ENCODE data around the gene UPP1.
A peak's percentile ranks its signal among the peaks of the same experiment; 100 is the strongest.
"Not testable (repeated sequence)": the region's sequence is repeated elsewhere in the genome, so short reads cannot be mapped to it uniquely, and the experiment has no call there.

The UPP1 gene

DNA sequence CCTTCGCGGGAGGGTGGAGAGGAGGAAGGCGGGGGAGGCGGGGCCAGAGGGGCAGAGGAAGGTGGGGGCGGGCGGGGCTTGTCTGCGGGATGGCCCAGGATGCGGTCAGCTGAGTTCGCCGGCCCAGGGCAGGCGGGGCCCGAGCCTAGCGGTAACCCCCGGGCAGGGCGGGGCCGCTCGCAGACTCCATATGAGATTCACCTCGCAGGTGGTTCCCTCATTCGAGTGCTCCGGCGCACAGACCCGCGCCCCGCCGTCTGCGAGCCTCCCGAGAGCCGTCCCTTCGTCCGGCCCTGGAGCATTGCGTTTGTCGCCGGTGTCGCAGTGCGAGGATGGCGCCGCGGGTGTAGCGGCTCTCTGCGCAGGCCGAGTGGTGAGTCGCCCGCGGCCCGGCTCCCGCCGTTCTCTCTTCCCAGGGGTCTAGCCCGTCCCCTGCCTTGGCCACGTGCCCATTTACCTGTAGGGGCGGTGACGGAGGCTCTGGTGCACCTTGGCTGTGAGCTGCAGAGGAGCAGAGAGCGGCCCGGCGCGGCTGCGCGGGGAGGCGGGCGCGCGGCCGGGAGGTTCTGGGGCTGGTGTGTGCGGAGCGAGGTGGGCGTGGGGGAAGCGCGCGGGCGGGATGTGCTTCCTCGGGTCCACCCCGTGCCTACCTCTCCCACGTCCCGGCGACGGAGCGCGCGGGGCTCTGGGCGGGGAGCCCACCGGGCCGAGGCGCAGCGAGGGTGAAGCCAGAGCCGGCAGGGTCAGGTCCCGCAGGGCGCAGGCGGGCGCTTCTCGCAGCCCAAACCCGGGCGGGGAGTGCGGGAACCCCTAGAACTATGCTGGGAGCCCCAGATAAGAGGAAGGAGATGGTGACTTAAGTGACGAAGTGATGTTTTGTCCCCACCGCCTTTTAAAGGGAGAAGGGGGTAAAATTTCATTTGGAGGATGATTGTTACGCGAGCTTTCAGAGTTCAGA is at the start of gene UPP1:
UPP1 (plus strand) TSS at position 220 of the 958 bp plus-strand sequence. CDS start 5,519 bp downstream, outside the sequence.
- peak; percentile 82 for DNase-seq (ENCODE audit: low spot score)

DNA sequence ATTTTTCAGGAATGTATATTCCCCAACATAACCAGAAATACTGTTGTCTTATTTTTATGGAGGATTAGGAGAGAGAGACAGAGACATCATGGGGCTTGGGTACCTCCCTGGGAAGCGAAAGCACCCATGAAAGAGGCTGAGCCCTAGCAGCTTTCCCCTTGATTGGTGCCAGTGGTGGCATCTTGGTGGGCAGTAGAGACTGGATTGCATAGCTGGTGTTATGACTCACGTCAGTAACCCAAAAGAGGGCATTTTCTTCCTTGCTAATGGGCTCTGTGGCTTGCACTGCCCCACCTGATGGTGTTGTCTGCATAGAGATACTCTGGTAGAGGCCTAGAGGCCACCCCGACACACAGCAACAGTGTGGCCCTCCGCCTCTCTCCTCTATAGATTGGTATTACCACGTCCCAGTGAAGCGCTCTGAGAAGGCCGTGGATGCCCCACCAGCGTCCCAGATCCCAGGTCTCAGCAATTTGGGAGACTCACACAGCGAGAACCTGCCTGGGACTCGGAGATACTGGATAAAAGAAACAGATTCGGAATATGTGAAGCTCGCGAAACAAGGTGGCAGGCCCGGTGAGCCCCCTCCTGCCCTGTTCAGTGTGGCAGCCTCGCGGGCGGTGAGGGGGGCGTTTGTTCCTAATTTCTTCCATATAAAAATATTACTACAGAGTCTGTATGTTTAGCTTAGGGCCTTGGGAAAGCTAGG is 48.0 kb upstream of the UPP1 start:
- no peak for DNase-seq (ENCODE audit: low spot score)

DNA sequence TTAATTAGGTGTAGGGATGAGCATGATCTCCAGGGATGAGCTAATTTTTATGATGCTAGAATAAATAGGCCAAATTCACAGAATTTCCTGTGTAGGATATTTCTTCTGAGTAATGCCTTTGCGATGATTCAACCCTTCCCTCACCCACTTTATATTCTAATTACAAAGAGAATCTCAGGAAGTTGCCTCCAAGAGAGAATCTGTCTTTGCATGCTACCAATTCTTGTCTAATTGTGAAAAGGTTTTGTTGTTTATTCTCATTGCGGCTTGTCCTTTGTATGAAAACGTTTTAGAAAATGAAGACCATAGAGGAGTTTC is 47.5 kb upstream of the UPP1 start:
- no peak for DNase-seq (ENCODE audit: low spot score)

DNA sequence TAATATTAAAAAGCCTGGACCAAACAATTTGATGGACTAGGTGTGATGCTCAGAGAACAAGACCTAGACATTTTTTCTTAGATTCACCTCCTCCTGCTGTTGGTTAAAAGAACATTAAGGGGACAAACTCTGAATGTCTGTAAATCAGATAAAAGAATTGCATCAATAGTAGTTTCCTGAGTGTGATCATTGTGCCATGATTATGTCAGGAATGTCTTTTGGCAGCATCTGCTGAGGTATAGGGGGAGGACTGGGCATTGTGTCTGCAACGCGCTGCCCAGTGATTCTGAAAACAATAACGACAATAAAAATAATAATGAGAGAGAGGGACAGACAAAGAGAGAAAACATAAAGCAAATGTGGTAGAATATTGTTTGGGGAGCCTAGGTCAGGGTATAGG is 46.8 kb upstream of the UPP1 start:
- DNase-seq (ENCODE audit: low spot score) = no peak

DNA sequence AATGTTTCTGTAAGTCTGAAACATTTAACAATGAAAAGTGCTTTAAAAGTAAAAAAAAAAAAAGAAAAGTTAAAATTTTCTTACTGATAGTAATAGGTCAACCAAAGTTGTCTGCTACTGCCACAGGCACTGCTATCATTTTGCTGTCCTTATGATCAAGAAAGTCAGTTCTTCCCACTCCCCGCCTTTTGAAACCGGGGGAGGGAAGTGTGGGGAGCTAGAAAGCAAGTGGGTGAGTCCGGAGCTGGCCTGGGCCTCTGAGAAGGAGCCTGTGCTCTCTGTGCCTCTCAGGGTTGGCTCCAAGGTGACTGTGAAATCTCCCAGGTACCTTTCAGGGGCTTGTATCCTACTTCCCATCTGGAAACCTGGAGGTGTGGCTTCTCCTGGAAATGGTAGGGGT is 46.4 kb upstream of the UPP1 start:
- DNase-seq (ENCODE audit: low spot score) = no peak

DNA sequence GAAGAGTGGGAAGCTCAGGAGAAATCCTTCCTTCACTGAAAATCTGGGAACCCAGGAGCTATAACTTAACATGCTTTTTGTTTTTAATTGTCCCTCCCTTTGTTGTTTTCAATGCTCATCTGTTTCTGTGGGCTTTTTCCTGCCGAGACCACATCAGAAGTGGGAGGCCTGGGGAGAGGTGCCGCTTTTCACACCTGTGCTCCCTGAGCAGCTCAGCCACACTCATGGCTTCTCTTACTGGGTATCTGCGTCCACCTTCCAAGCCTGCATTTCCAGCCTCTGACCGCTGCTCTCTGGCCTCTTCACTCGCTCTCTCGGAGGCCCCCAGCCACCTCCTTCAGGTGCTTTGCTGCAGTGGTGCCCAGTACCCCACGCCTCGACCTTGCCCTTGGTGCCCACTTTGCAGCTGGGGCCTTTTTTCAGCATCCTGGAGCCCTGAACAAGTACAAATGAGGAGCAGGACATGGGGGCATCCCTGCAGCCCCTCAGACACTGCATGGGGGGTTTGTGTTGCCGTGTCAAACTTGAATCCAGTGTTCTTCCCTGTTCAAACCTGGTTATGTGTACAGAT is 43.8 kb upstream of the UPP1 start:
- no peak for DNase-seq (ENCODE audit: low spot score)

DNA sequence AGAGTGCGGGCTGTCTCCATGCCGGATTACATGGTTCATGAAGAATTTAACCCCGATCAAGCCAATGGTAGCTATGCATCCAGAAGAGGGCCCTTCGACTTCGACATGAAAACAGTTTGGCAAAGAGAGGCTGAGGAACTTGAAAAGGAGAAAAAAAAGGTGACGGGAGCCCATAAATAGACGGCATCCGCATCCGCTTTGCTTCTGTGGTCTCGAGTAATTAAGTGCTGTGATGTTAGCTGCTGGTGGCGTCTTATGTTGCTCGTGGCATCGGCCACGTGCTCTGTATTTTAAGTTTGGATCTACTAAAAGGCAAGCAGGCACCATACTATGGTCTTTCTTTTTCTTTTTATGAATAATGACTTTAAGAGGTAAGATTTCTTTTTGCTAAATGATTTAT is 42.6 kb upstream of the UPP1 start:
- no peak for DNase-seq (ENCODE audit: low spot score)

DNA sequence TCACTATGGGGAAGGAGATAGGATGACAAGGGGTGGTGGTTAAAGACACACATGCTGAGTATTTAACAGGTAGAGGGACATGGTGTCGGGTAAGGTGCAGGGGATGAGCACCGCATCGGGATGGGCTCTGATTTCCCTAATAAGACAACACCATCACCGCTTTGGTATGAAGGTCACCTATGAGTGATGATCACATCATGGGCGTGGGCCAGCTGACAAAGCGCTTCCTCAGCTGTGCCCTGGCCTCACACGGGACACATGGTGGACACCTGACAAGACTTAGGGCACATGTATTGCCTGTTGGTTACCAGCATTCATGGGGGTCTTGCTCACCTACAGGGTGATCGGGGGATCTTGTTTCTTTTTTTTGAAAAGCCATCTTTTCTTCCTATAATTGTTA is 41.0 kb upstream of the UPP1 start:
- DNase-seq (ENCODE audit: low spot score) = no peak

DNA sequence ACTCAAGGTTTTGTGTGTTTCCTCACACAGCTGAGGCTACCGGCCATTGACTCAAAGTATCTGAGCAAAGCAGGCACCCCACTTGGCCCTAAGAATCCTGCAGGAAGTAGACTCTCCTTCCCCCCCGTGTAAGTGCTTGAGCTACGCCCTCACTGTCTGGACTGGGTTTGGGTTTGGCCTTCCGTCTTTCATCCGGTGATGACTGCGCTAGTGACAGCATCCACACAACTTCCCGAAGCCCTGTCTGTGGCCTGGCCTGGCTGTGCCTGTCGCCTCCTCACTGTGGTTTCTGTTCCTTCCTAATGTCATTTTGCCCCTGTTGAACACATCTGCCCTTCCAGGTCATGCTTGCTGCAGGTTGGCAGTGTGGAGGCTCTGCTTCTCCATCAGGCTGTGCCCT is 39.2 kb upstream of the UPP1 start:
- no peak for DNase-seq (ENCODE audit: low spot score)

DNA sequence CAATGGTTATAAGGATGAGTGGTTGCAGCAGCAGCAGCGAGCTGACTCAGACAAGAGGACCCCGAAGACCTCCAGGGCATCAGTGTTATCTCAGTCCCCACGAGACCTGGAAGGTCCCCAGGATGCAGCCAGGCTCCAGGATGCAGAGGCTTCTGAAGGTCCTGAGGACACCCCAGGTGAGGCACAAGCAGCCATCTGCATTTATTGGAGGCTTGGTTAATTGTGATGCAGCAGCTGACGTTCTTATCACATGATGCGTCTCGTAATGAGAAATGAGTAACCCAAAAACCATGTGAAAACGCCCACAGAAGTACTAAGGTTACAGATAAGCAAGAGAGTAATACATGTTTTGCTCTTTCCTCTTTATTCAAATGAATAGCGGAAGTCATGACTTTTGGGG is 36.3 kb upstream of the UPP1 start:
- DNase-seq (ENCODE audit: low spot score) = no peak

DNA sequence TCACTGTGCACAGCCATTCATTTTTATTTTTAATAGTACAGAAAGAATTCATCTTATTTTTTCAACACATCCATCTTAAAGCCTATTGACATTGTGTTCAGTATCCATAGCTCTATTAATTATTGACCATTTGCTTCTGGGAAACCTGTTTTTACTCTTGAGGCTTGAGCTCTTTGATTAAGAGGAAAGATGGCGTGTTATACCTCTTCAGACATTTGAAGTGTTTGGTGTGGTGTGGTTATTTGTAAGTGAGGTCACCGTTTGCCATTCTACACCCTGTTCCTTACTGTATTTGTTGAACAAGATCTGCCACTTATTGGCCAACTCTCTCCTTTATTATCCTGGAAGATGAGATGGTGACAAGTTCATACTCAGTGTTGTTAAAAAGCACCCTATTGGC is 35.3 kb upstream of the UPP1 start:
- DNase-seq (ENCODE audit: low spot score) = no peak

DNA sequence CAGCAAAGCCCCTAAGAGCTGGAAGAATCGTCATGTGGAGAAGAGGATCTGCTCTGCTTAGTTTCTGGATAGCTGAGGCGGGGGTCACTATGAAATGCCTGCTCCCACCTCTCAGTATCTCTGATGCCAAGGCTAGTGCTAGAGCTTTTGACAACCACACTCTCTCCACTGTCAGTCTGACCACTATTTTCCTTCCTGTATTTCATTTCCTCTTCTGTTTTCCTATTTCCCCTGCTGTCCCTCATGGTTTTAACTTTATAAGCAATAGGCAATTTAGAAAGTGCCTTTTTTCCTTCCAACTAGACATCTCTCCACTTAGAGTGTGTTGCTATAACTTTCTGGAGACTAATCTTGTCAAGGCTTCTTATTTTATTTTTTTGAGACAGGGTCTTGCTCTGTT is 30.1 kb upstream of the UPP1 start:
- no peak for DNase-seq (ENCODE audit: low spot score)

DNA sequence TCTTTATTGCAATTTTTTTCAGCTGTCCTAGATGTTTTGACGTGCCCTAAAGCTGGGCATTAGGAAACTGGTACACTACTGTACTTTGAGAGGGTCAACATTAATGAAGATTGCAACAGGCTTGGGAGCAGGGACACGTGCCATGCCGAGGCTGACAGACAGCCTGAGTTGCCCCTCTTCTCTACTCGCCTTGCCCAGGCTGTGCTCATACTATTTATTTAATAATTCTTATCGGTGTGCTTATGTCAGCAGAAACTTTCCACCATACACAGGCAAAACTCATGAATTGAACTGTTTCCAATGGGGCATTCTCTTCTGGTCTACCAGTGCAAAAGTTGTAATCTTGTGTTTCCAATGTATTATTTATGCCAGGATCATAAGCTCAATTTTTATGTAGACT is 29.4 kb upstream of the UPP1 start:
- DNase-seq (ENCODE audit: low spot score) = no peak

DNA sequence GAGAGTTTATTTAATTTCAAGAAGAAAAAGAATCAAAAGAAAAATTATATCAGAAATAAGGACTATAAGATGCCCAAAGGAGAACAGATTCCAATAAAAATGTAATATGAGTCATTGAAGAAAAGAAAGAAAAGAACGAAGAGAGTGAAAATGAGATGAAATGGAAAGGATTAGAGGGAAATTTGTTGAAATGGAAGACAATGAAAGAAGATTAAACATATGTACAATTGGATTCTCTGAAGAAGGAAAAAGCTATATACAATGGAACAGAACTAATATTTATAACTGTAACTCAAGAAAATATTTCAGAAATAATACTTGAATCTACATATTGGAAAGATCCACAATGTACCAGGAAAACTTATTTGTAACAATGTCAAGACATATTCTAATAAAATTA is 25.1 kb upstream of the UPP1 start:
- no peak for DNase-seq (ENCODE audit: low spot score)

DNA sequence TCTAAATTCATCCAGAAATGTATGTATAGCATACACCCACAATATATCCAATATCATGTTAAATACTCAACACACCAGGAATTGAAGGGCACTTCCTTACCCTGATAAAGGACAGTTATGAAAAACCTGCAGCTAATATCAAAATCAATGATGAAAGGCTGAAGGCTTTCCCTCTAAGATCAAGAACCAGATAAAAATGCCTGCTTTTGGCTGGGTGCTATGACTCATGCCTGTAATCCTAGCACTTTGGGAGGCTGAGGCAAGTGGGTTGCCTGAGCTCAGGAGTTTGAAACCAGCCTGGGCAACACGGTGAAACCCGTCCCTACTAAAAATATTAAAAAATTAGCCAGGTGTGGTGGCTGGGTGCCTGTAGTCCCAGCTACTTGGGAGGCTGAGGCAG is 21.6 kb upstream of the UPP1 start:
- DNase-seq (ENCODE audit: low spot score) = no peak

DNA sequence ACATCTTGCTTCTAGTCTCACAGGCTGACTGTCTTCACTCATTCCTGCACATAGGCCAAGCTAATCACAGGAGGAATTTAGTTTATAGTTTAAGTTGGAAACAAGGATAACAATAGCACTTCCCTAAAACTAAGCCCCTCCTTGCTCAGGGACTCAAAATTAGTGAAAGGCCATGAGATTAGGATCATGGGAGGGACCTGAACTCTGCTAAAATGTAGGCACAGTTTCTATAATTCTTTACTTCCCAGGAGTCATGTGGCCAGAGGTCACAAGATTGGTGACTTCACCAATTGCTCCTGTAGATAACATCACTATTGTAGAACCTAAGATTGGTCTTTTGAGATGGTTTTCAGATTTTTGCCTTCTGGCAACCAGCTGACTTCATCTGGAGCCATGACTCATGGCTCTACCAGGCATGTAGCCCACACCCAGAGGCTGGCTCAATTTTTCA is 14.8 kb upstream of the UPP1 start:
- peak; percentile 8 for DNase-seq (ENCODE audit: low spot score)

DNA sequence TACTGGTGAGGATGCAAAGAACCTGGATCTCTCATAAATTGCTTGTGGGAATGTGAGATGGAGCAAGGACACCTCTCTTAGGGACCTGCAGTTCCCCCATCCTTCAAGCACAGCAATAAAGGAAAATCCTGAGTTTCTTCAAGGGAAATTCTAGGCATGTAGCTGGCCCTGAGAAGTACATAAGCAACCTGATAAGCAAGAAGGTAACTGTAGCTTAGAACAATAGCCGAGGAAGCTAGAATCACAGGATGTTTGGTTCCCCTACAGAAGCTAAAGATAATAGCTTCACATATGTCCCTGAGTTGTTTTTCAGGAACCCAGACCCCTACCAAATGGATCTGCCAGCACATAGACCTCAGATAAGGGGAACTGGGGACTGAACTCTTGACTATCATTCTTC is 11.6 kb upstream of the UPP1 start:
- DNase-seq (ENCODE audit: low spot score) = no peak

DNA sequence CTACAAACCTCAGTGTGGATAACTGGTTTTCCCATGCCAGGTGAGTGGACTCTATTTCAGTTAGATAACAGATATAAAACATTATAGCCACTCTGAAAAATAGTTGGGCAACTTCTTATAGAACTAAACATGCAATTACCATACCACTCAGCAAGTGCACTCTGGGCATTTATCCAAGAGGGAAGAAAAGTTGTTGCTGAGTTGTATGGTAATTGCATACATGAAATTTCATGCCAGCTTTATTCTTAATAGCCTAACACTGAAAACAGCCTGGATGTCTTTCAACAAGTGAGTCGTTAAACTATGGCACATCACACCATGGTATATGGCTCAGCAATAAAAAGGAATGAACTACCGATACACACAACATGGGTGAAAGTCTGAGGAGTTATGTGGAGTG is 10.6 kb upstream of the UPP1 start:
- no peak for DNase-seq (ENCODE audit: low spot score)

DNA sequence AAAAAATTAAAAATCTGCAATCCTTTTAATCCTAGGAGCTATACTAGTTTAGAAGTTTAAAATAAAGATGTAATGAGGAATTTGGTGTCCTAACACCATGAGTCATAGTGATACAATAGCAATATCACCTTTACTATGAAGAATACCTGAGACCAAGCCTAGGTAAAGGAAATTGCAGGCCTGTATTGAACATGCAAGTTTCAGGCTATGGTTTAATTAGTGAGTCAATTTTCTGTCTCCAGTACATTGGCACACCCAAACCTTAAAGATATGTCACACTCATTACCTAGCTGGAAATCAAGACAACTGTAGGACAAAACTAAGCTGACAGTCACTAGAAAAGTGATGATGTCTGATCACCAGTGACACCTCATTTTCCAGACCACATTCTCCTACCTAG is 6.7 kb upstream of the UPP1 start:
- DNase-seq (ENCODE audit: low spot score) = not testable (repeated sequence)

DNA sequence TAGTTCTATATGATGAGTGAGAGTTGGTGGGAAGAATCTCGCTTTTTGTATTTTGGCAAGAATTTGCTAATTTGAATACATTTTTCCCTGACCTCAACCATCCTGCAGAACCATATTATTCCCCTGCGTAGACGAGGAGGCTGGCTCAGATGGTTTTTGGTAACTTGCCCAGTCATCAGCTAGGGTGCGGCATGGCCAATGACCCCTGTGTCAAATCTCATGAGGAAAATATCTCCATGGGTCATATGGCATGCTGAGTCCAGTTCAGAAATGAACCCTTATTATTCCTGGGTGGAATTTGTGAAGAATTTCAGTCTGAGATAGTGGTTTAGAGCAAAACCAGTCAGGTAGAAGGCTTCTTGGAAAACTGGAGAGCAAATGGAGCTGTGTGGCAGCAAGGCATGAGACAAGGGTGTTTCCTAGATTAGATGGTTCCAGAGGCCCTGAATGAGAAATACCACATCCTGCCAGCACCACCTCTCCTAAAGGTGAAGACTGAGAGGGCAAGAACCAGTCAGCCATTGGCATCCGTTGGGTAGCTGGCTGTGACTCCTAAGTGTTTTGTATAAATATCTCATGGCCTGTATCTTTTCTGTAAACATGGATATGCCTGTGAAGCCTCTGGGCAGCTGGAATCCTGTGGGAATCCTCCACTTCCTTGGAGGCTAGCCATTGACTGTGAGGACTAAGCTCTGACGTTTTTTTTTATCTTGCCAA is 5.8 kb upstream of the UPP1 start:
- no peak for DNase-seq (ENCODE audit: low spot score)

DNA sequence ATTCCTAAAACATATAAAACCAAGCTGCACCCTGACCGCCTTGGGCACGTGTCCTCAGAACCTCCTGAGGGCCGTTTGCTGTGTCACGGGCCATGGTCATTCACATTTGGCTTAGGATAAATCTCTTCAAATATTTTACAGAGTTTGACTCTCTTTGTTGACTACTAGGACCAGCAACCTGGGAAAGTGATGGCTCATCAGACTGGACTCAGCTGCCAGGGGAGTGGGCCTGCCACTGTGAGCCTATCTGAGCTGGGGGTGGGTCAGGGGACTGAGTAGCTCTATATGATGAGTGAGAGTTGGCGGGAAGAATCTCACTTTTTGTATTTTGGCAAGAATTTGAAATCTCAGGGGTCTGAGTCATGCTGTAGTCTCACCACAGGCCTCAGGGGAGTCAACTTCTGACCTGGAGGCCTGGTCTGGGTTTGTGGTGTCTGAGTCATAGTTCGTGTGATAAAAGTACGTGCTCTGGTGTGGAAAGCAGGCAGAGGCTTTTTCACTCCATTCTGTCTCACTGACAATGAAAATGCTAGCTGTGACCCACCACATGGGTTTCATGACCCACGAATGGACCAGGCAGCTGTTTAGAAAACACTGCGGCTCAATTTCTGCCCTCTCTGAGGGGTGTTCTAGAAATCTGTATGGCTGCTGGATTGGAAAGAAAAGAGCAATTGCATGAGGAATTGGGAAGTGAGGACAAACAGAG is 4.2 kb upstream of the UPP1 start:
- DNase-seq (ENCODE audit: low spot score) = no peak

DNA sequence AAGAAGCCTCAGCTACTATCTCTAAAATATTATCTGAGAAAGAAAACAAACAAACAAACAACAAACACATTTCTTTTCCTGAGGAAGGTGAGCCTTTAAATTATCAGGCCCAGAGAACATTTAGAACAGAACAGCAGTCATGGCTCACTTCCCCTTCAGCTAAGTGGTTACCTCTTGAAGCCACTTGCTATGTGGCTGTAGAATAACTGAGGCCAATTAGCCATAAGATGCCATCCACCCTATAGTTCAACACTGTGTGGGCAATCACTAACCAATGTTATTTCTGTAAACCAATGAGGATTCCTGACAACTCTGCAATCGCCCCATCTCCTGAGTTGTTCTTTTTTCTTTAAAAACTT is 3.7 kb upstream of the UPP1 start:
- DNase-seq (ENCODE audit: low spot score) = no peak

Data from cerebellar cortex (tissue), 1 donor.